RKO (cell line): Measurements from ENCODE around the gene GSG1L.
"Not testable (repeated sequence)": the region's sequence is repeated elsewhere in the genome, so short reads cannot be mapped to it uniquely, and the experiment has no call there.

ENCODE experiments used
- DNase-seq: peaks from one replicate; pipeline ENCODE4 v3.0.0-alpha.2; 2016; ENCODE audit warnings: low spot score

GSG1L gene

GRCh38 chr16:27945233-27945973 is 118.1 kb downstream of the GSG1L start:
- DNase-seq: no peak

DNA sequence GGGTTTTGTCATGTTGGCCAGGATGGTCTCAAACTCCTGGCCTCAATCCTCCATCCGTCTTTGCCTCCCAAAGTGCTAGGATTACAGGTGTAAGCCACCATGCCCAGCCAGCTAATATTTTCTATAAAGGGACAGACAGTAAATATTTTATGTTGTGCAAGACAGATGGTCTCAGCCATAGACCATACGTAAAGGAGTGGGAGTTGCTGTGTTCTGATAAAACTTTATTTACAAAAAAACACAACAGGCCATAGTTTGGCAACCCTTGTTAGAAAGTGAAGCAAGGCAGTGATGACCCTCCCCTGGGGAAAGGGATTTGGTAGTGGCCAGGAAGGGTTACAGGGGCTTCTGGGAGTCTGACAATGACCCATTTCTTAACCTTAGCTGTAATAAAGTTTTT is 119.7 kb downstream of the GSG1L start:
- no peak for DNase-seq

DNA sequence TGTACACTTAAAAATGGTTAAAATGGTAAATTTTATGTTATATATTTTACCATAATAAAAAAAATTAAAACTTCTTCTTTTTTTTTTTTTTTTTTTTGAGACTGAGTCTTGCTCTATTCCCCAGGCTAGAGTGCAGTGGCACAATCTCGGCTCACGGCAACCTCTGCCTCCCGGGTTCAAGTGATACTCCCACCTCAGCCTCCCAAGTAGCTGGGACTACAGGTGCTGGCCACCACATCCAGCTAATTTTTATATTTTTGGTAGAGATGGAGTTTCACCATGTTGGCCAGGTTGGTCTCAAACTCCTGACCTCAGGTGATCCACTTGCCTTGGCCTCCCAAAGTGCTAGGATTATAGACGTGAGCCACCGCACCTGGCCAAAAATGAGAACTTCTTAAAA is 121.4 kb downstream of the GSG1L start:
- DNase-seq: not testable (repeated sequence)

DNA sequence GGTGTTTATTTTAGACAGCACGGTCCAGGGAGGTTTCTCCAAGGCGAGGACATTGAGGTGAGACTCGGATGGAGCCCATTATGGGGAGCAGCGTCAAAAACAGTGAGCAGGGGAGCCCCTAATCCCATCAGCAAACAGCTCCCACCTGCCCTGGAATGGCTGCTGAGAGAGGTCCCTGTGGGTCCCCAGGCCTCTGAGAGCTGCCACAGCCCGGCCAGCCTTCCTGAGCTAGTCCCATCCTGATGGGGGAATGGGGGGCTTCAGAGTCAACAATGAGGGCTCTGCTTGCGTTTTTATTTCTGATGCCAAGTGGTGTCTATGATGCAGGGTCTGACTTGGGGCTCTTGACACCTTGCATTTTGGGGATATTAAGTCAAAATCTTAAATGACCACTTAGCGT is 128.4 kb downstream of the GSG1L start:
- DNase-seq: no peak

- no peak for DNase-seq
Measured at GRCh38 chr16:27932542-27933135, 130.9 kb downstream of the GSG1L start.

DNA sequence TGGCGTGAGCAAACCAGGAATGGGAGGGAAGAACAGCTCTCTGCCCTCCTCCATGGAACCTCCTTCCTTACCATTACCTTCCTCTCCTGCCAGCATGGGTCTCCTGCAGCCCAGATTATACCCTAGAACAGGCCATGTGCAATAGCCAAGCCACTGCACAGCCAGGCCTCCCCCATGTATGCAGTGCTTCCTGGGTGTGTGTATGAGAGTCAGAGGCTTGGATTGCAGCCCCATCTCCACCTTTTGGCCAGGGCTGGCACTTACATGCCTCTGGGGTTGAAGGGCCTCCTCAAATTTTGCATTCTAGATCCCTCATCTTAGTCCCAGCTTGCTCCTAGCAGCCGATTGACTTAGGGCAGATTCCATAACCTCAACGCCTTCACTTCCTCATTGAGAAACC is 133.7 kb downstream of the GSG1L start:
- DNase-seq: no peak

DNA sequence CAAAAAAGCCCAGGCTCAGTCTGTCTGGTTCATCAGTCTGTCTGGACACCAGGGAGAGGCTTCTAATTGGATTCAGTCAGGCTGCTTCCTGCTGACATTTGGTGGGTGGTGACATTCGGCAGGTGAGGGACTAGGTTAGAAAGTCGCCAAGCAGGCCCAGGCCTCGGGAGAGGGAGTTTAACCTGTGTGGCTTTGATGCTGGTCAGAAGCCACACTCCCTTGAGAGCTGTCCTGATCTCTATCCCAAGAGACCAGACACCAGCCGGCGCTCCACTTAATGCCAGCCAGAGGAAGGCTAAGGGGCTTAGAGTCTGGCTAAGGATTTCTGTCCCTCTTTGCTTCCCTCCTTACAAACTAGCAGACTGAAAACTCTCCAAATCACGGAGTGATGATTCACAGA is 135.0 kb downstream of the GSG1L start:
- DNase-seq: no peak

GRCh38 chr16:27927266-27927901 is 136.1 kb downstream of the GSG1L start:
- no peak for DNase-seq

DNA sequence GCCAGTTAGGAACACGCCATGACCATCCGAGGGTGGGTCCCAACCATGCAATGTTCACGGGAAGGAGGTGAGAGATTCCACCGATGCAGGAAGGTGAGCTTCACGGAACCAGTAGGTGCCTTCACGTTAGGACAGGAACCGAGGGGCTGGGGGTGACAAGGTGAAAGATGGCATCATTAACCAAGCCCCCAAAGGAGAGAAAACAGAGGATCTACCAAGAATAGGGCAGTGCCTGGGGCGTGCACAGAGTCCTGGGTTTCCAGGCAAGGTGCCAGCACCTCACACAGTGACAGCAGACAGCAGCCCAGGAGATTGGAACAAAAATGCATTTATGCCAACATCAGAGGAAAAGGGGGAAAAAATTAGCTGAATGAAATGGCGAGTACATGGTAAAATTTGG is 137.9 kb downstream of the GSG1L start:
- no peak for DNase-seq

GRCh38 chr16:27924411-27925118 is 138.9 kb downstream of the GSG1L start:
- DNase-seq: peak; percentile 46

- DNase-seq: no peak
Measured at GRCh38 chr16:27923751-27924150, 139.8 kb downstream of the GSG1L start.

DNA sequence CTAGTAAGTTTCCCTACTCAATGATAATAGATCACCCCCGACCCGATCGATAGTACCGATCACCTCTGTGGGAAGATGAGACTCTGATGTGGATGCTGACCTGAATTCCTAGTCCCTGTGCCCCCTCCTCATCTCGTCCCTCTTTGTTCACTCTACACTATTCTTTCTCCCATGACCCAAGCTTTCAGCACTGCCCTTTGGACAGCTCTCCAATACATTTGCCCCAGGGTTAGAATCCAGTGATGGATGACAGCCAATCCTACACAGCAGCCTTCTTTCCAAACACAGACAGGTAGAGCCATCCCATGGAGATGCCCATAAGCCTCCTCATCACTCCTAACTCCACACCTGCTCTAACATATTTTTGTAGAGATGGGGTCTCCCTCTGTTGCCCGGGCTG is 141.1 kb downstream of the GSG1L start:
- no peak for DNase-seq

- DNase-seq: no peak
Measured at GRCh38 chr16:27921134-27921533, 142.4 kb downstream of the GSG1L start.

DNA sequence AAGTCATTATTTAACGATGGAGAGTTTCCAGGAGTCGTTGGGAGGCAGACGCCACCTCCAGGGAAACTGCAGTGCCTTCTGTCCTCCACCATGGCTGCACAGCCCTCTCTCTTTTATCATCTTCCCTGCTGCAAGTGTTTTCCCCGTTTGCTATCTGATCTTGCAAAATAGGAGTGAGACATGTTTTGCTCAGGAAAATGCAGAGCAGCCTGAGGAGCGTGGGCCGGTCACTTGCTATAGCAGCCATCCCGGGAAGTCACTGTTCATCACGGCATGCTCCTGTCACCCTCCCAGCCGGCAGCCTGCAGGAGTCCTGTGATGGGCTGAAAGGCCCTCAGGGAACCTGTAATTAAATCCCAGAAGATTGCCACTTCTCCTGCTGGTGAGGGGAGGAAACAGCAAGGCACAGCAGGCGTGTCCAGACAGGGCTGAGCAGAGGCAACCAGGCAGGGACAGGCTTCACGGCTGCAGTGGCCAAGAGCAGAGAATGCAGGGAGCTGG is 143.1 kb downstream of the GSG1L start:
- DNase-seq: peak; percentile 25

GRCh38 chr16:27918755-27919154 is 144.8 kb downstream of the GSG1L start:
- DNase-seq: peak; percentile 38

GRCh38 chr16:27917949-27918348 is 145.6 kb downstream of the GSG1L start:
- no peak for DNase-seq

- no peak for DNase-seq
Measured at GRCh38 chr16:27911486-27911885, 152.0 kb downstream of the GSG1L start.

DNA sequence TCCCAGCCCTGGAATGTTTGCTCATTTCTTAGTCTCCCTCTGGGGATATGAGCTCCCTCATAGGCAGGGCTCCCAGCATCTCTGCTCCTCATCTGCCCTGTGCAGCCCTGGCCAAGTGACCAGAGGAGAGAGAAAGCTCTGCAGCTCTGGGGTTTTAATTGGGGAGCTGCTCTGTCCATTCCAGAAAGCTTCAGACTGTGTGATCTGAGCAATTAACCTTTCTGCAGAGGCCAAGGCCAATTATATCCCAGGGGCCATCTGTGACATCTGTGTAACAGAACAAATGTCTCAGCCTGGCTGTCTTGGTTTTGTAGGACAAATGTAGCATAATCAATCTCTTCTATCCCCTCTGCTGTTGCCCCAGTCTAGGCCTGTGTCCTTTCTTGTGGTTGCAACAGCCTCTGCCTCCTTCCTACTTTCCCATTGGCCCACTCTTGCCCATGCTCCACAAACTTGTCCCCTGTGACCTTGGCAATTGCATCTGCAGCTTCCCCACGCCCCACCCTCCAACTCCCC is 156.0 kb downstream of the GSG1L start:
- DNase-seq: no peak

GRCh38 chr16:27906883-27907282 is 156.6 kb downstream of the GSG1L start:
- DNase-seq: no peak

GRCh38 chr16:27903046-27903655 is 160.4 kb downstream of the GSG1L start:
- DNase-seq: no peak

DNA sequence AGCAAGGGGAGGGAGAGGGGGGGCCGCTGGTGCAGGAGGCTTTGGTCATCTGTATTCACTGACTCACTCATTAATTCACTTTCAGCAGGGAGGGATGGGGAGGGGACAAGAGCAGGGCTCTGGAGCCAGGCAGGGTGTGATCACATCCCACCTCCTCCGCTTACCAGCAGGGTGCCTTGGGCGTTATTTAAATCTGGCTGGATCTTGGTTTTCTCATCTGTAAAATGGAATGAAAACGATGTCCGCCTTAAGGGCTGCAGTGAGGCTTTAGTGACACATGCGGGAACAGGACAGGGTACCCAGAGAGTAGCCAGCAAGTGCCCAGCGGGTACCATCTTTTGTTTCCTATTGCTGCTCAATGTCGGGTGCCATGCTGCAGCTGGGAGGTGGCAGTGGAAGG is 161.0 kb downstream of the GSG1L start:
- no peak for DNase-seq

- no peak for DNase-seq
Measured at GRCh38 chr16:27901956-27902355, 161.6 kb downstream of the GSG1L start.
